ENCODE results near the gene PDE2A.
A peak's percentile ranks its signal among the peaks of the same experiment; 100 is the strongest.
"Not testable (repeated sequence)": the region's sequence is repeated elsewhere in the genome, so short reads cannot be mapped to it uniquely, and the experiment has no call there.

Gene PDE2A

DNA sequence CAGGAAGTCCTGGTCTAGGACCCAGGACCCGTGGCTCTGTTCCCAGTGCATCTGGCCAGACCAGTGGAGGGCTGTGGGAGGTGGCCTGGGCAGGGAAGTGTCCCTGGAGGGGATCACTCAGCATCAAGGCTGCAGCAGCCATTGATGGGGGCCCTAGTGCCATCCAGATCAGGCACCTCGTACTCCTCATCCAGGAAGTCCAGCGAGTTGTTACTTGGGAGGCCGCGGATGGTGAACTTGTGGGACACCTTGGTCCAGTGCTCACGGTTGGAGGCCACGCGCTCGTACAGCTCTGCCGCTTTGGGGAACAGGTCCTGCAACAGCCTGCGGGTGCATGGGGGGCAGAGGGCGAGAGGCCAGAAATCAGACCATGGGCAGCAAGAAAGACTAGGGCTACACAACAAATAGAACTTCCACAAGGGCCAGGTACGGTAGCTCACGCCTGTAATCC lies 96.9 kb downstream of the PDE2A start:
- ATAC-seq (replicated peaks) (no peak), DNase-seq (no peak)

DNA sequence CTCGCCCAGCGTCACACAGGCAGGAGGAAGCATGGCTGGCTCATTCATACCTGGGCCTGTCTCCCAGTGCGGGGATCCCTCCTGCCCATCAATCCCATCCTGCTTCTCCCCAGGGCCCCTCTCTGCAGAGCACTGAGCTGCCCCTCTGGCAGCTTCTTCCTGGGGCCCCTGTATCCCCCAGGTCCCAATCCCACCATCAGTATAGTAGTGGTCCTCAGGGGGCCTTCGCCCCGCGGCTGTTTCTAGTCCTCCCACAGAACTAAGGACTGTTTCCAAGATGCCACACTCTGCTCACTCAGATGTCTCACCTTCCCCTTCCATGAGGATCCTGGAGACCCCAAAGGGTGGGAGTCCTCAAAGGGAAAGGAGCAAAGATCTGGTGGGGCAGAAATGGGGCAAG lies 97.6 kb downstream of the PDE2A start:
- peaks cover 2% of the 10 kb centered on the region for H3K36me3 Mint-ChIP-seq (ENCODE audit: insufficient read depth)
- no peak overlapping the region for H3K4me3 Mint-ChIP-seq
- peaks cover 7 to 15% of the 10 kb centered on the region in 2 donors for H3K4me1 Mint-ChIP-seq (ENCODE audit: low read depth in 2 of 2)
- H3K27me3 Mint-ChIP-seq, result peaks cover 9 to 22% of the 10 kb centered on the region in 2 donors
- DNase-seq, result no peak
- H3K27ac Mint-ChIP-seq, result no peak overlapping the region
- ATAC-seq (replicated peaks), result no peak
- H3K9me3 Mint-ChIP-seq, result no peaks in the 10 kb centered on the region

More for the DNA sequence above, 96.9 kb downstream of the PDE2A start:
- no peak overlapping the region for H3K4me3 Mint-ChIP-seq
- peaks cover 6 to 15% of the 10 kb centered on the region in 2 donors for H3K4me1 Mint-ChIP-seq (ENCODE audit: low read depth in 2 of 2)
- H3K27ac Mint-ChIP-seq, result no peak overlapping the region
- H3K9me3 Mint-ChIP-seq, result no peaks in the 10 kb centered on the region
- peaks cover 9 to 21% of the 10 kb centered on the region in 2 donors for H3K27me3 Mint-ChIP-seq
- peaks cover 2% of the 10 kb centered on the region for H3K36me3 Mint-ChIP-seq (ENCODE audit: insufficient read depth)

DNA sequence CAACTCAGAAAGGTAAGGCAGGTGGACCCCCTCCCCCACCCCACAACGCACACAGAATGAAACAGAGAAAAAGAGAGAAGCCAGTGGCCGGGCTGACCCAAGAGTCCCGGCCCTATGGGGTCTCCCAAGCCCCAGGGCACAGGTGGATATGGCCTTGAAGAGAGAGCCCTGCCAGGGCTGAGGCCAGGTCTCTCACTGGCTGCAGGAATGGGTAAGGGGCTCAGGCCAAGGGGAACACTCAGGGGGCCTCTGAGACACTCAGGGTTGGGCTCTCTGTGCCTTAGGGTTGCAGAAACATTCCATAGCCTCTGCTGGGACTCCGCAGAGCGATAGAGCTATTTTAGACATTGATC lies 98.0 kb downstream of the PDE2A start:
- DNase-seq (no peak), ATAC-seq (replicated peaks) (no peak)
- Mint-ChIP-seq H3K9me3 (no peaks in the 10 kb centered on the region), H3K4me3 (no peak overlapping the region), H3K36me3 (ENCODE audit: insufficient read depth) (peaks cover 2% of the 10 kb centered on the region), H3K27ac (no peak overlapping the region), H3K27me3 (peaks cover 9 to 26% of the 10 kb centered on the region in 2 donors), H3K4me1 (ENCODE audit: low read depth in 2 of 2) (peaks cover 11 to 17% of the 10 kb centered on the region in 2 donors)

DNA sequence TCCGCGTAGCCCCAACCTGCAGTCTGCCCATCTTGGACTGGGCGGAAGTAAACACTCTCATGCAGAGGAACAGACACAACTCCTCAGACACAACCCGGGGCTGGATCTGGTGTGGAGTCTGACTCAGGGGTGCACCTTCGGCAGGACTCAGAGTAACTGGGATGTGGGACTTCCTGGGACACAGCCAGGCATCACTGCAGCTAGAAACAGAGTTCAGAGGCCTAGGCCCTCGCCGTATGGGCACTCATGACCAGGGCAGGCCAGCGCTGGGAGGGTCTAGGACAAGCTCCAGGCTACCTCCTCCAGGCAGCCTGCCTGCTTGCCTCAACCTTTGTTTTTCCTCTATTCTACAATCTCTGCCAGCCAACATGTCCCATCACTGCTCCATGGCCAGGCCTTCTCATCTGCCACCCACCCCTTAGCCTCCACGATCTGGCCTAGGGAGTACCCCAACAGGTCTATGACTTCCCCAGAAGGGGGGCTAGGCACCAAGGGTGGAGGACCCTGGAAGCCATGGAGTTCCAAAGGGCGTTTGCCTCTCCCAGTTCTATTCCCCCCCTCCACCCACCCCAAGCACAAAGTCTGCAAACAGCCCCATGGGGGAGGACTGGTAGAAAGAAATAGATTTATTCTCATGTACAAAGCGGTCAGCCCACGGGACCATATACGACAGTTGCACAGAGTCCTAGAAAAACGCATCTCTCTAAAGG lies 98.5 kb downstream of the PDE2A start:
- Mint-ChIP-seq H3K9me3 (no peaks in the 10 kb centered on the region), H3K27me3 (peaks cover 9 to 32% of the 10 kb centered on the region in 2 donors), H3K4me3 (no peak overlapping the region), H3K27ac (no peak overlapping the region), H3K36me3 (ENCODE audit: insufficient read depth) (peaks cover 2% of the 10 kb centered on the region), H3K4me1 (ENCODE audit: low read depth in 2 of 2) (peaks cover 14 to 23% of the 10 kb centered on the region in 2 donors)
- DNase-seq (no peak), ATAC-seq (replicated peaks) (no peak)

DNA sequence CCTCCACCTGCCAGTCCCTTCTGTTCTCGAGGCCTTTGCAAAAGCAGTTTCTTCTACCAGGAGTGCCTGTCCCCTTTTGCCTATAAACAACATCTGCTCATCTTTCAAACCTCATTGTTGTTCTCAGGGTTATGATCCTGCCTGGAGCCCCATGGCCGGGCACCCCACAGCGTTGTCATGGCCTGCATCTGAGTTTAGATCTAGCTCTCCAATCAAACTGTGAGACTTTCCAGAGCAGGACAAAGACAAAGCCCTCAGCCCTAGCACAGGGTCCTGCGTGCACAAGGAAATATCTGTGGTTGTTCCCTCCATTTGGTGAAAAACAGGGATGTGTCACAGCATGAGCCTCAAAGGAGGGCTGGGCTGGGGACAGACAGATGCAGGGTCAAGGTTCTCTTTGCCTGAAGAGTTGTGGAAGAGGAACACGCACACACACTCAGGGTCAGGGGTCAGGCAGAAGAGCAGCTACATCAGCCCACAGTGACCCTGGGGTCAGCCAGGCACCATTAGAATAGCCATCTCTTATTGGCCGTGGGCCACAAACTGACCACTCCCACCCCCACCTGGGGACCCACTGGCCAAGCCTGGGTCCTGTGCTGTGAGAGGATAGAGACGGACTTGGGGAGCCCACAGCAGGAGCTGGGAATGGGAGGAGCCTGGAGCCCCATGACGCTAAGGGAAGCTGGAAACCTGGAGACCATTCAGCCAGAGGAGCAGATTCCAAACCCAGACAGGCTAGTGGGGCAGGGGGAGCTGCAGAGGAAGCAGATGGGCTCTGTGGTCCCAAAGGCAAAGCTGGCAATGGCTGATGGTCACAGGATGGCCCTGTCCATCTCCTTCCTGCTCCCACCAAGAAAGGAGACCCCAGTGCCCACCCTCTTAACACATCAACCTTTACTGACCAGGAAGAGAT lies 99.4 kb downstream of the PDE2A start:
- DNase-seq (no peak), ATAC-seq (replicated peaks) (no peak)
- Mint-ChIP-seq H3K9me3 (no peaks in the 10 kb centered on the region), H3K4me1 (ENCODE audit: low read depth in 2 of 2) (peaks cover 22 to 31% of the 10 kb centered on the region in 2 donors), H3K36me3 (ENCODE audit: insufficient read depth) (peaks cover 2% of the 10 kb centered on the region), H3K27ac (peak overlapping the region in 1 of 2 donors; percentile 50), H3K27me3 (peaks cover 9 to 32% of the 10 kb centered on the region in 2 donors), H3K4me3 (no peak overlapping the region)

DNA sequence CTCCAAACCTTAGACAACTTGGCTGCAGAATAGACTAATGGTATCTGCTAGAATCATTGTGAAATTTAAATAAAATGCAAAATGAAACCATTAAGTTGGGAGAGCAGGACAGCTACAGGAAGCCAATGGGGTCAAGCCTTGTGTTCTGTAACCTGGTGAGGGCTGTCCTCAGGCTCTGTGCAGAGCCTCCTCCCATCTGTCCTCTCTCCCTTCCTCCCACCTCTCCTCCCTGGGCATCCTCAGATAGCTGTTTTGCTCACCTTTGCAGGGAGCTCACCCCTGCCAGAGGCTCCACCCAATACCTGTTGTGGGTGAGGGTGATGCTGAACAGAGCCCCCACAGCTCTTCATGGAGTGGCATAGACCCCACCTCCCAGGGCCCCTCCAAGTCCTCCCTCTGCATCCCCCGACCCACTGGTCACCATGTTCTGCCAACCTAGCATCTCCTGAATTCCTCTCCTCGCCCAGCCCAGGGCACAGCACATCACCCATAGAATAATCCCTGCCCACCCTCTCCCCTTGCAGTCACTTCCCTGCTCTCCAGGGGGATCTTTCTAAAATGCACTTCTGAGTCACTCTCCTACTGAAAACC lies 100.3 kb downstream of the PDE2A start:
- Mint-ChIP-seq H3K9me3 (no peaks in the 10 kb centered on the region), H3K27ac (peak overlapping the region in 1 of 2 donors; percentile 50)

DNA sequence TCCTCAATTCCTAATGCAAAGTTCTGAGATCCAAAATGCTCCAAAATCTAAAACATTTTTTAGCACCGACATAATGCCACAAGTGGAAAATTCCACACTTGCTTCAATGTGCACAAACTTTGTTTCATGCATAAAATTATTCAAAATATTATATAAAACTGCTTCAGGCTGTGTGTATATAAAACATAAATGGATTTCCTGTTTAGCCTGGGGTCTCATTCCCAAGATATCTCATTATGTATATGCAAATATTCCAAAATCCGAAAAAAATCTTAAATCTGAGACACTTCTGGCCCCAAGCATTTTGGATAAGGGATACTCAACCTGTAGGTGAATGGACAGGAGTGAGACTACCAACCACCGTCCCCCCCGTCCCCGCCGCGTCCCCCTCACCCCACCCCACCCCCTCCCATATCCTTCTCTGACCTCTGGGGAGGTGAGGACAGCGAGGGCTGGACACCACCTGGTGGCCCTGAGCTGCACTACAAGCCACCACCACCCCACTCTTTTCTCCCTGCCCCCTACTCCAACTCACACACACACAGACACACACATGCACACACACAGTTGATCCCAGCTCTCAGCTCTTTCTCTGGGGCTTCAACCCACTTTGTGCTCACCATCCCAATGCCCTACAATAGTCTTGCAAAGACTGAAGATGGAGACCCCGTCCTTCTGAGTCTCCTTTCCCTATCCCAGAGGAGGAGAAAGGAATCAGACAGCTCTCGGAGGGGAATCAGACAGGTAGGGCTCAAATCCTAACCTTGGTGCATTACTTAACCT lies 101.0 kb downstream of the PDE2A start:
- H3K27me3 Mint-ChIP-seq, result peaks cover 9 to 32% of the 10 kb centered on the region in 2 donors

More for the DNA sequence above, 100.3 kb downstream of the PDE2A start:
- Mint-ChIP-seq H3K36me3 (ENCODE audit: insufficient read depth) (peaks cover 2% of the 10 kb centered on the region), H3K4me3 (peak overlapping the region in 1 of 2 donors; percentile 46), H3K4me1 (ENCODE audit: low read depth in 2 of 2) (peaks cover 23 to 33% of the 10 kb centered on the region in 2 donors), H3K27me3 (peaks cover 9 to 32% of the 10 kb centered on the region in 2 donors)
- ATAC-seq (replicated peaks), result no peak
- DNase-seq, result no peak

DNA sequence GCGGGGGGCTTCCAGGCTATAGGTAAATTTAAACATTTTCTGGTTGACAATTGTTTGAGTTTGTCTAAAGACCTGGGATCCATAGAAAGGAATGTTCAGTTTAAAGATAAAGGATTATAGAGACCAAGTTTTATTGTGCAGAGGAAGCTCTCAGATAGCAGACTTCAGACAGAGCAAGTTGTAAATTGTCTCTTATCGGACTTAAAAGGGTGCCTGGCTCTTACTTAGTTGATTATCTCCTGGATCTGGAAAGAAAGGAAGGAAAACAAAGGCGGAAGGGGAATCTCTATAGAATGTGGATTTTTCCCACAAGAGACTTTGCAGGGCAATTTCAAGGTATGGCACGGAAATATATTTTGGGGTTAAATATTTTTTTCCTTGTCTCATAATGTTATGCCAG lies 101.7 kb downstream of the PDE2A start:
- ATAC-seq (replicated peaks); H3K27ac Mint-ChIP-seq; H3K4me3 Mint-ChIP-seq; DNase-seq; H3K36me3 Mint-ChIP-seq (ENCODE audit: insufficient read depth); H3K9me3 Mint-ChIP-seq: not testable (repeated sequence)
- Mint-ChIP-seq H3K27me3 (peaks cover 9 to 32% of the 10 kb centered on the region in 2 donors), H3K4me1 (ENCODE audit: low read depth in 2 of 2) (peaks cover 23 to 33% of the 10 kb centered on the region in 2 donors)

More for the DNA sequence above, 101.0 kb downstream of the PDE2A start:
- no peak for DNase-seq
- peaks cover 23 to 33% of the 10 kb centered on the region in 2 donors for H3K4me1 Mint-ChIP-seq (ENCODE audit: low read depth in 2 of 2)
- no peak overlapping the region for H3K27ac Mint-ChIP-seq
- peak; percentile 65 for ATAC-seq (replicated peaks)
- H3K36me3 Mint-ChIP-seq (ENCODE audit: insufficient read depth), result no peaks in the 10 kb centered on the region
- no peaks in the 10 kb centered on the region for H3K9me3 Mint-ChIP-seq
- H3K4me3 Mint-ChIP-seq, result peak overlapping the region in 1 of 2 donors; percentile 46

DNA sequence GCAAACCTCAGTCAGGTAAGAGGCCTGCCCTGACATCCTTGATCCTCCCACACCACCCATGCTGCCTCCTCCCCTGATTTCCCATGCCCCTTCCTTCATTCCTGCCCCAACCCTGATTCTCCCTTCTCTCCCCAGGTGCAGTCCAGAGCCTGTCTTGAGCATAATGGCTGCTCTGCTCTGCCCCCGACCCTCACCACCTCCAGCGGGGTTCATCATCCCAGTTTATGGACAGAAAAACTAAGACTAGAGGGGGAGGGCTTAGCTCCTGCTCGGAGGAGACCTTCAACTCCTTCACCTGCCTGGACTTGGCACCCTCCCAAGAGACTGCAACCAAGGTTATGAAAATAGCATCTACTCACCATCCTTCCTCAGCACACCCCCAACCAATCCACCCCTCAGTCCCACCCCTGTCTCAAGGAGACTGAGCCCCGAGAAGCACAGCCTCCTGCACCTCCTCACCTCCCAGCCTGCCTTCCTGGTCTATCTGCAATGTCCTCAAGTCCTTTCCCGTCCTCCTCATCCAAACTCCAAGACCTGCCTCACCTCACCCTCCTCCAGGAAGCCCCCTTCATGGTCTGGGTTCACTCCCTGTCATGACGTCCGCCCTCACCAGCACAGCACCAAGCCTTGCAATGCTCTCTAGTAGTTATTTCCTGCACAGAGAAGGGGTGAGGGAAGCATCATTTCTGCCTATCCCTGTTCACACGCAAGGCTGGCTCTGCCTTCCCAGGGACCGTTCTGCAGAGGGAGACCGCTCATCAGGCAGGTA lies 103.1 kb downstream of the PDE2A start:
- DNase-seq, result no peak
- no peaks in the 10 kb centered on the region for H3K9me3 Mint-ChIP-seq
- peaks cover 9 to 32% of the 10 kb centered on the region in 2 donors for H3K27me3 Mint-ChIP-seq
- peak overlapping the region; percentile 80 to 81 for H3K27ac Mint-ChIP-seq
- H3K36me3 Mint-ChIP-seq (ENCODE audit: insufficient read depth), result no peaks in the 10 kb centered on the region
- ATAC-seq (replicated peaks), result no peak
- peak overlapping the region; percentile 16 to 58 for H3K4me3 Mint-ChIP-seq
- peaks cover 23 to 33% of the 10 kb centered on the region in 2 donors for H3K4me1 Mint-ChIP-seq (ENCODE audit: low read depth in 2 of 2)

DNA sequence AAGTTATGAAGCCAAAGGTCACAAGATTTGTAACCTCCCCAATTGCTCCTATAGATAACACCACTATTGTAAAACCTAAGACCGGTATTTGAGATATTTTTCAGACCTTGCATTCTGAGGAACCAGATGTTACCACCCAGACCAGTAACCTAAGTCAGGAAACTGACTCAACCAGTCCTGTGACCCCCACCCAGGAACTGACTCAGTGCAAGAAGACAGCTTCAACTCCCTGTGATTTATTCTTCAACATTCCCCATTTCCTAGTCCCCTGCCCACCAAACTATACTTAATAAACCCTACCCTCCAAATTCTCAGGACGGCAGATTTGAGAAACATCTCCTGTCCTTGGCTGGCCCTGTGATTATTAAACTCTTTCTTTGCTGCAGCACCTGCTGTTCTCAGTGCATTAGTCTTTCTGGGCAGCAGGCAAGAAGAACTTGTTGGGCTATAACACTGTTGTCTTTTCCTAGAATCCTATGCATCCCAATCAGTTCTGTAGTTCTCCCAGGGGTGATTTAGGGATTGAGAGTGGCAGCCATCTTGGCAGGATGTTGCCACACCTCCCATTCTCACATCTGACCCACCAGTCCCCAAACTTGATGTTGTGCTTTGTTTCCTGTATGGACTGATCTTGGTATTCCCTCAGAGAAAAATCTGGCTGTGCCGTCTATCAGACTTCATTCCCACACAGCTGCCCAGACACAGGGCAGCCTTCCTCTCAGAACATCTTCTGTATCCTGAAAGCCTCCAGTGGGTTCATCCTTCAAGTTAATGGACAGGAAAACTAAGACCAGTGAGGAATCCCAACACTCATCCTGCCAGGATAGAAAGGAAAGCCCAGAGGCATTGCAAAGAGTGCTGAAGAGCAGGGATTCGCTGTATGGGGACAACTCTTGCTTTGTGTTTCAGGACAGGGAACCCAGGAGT lies 104.0 kb downstream of the PDE2A start:
- H3K9me3 Mint-ChIP-seq, result no peaks in the 10 kb centered on the region
- H3K27me3 Mint-ChIP-seq, result peaks cover 9 to 32% of the 10 kb centered on the region in 2 donors
- peaks cover 23 to 33% of the 10 kb centered on the region in 2 donors for H3K4me1 Mint-ChIP-seq (ENCODE audit: low read depth in 2 of 2)
- peak overlapping the region; percentile 3 to 80 for H3K27ac Mint-ChIP-seq
- ATAC-seq (replicated peaks), result peak; percentile 65
- H3K4me3 Mint-ChIP-seq, result peak overlapping the region in 1 of 2 donors; percentile 58
- no peak for DNase-seq
- no peaks in the 10 kb centered on the region for H3K36me3 Mint-ChIP-seq (ENCODE audit: insufficient read depth)

DNA sequence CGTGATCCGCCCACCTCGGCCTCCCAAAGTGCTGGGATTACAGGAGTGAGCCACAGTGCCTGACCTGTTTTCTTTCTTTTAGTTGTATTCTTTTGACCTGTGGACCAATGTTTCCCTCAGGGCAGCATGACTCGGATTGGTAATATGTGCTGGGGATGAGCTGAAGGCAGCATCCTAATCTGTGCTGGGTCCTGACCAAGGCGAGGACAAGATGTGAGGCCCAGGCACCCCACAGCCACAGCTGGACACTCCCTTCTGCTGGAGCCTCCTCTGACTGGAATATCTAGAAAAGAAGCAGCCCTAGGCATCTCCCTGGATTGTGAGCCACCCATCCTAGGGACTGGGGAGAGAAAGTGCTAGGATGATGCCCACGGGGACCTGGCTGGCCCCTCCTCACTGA lies 105.4 kb downstream of the PDE2A start:
- ATAC-seq (replicated peaks) (no peak), DNase-seq (no peak)
- Mint-ChIP-seq H3K27me3 (peaks cover 0 to 18% of the 10 kb centered on the region in 2 donors), H3K4me1 (ENCODE audit: low read depth in 2 of 2) (peaks cover 22 to 26% of the 10 kb centered on the region in 2 donors), H3K36me3 (ENCODE audit: insufficient read depth) (no peaks in the 10 kb centered on the region), H3K27ac (peak overlapping the region; percentile 59 to 80), H3K9me3 (no peaks in the 10 kb centered on the region), H3K4me3 (no peak overlapping the region)

Data from effector memory CD8-positive, alpha-beta T cell (primary cell).